OCI-LY3 (cell line): ENCODE results near the gene MTMR3.

Source experiments
- EZH2phosphoT487 ChIP-seq: fragments of 200-600 bp; shearing (Covaris generic); IDR thresholded peaks from 2 replicates; pipeline ENCODE4 v1.6.1; 2018; ENCODE audit warnings: antibody characterized with exemption, mixed run types, low read depth
- TF ChIP-seq, protein P1 (sequence below): fragments of 200-600, 300-600 bp; sonication (generic); IDR thresholded peaks from 2 replicates; pipeline ENCODE4 v1.5.1; 2014; ENCODE audit warnings: antibody characterized with exemption, low read length, low read depth

DNA sequence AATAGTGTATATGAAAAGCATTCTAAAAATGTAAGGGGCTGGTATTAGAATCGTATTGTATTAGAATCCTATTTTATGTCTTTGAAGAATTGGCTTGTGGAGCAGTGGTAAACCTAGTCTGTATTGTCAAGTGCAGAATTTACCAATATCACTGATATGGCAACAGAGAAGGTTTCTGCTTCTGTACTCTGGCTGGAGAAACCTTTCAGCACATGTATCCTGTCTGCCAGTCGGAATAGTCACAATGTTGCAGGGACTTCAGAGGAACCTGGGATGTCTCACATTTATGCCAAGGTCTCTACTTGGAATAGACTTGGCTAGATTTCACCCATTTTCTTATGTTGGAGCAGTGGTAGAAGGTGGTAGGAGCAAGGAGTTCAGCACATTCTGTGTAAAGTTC, 4.4 kb downstream of the MTMR3 start:
- TF ChIP-seq, protein P1, sequence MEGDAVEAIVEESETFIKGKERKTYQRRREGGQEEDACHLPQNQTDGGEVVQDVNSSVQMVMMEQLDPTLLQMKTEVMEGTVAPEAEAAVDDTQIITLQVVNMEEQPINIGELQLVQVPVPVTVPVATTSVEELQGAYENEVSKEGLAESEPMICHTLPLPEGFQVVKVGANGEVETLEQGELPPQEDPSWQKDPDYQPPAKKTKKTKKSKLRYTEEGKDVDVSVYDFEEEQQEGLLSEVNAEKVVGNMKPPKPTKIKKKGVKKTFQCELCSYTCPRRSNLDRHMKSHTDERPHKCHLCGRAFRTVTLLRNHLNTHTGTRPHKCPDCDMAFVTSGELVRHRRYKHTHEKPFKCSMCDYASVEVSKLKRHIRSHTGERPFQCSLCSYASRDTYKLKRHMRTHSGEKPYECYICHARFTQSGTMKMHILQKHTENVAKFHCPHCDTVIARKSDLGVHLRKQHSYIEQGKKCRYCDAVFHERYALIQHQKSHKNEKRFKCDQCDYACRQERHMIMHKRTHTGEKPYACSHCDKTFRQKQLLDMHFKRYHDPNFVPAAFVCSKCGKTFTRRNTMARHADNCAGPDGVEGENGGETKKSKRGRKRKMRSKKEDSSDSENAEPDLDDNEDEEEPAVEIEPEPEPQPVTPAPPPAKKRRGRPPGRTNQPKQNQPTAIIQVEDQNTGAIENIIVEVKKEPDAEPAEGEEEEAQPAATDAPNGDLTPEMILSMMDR: no peak
- no peak for TF ChIP-seq EZH2phosphoT487
